ENCODE results near the gene TRIM14.
"Not testable (repeated sequence)": the region's sequence is repeated elsewhere in the genome, so short reads cannot be mapped to it uniquely, and the experiment has no call there.

The TRIM14 gene

GRCh38 chr9:98140503-98140902, 21.5 kb upstream of the TRIM14 start:
- no peak for DNase-seq

- DNase-seq: no peak
Observed at GRCh38 chr9:98136489-98136888, 17.5 kb upstream of the TRIM14 start.

- DNase-seq: no peak
Observed at GRCh38 chr9:98135938-98136337, 16.9 kb upstream of the TRIM14 start.

- DNase-seq: no peak
Observed at GRCh38 chr9:98135558-98135934, 16.5 kb upstream of the TRIM14 start.

- no peak for DNase-seq
Observed at GRCh38 chr9:98134702-98135557, 15.9 kb upstream of the TRIM14 start.

- no peak for DNase-seq
Observed at GRCh38 chr9:98132806-98133631, 14.0 kb upstream of the TRIM14 start.

- no peak for DNase-seq
Observed at GRCh38 chr9:98132158-98132557, 13.1 kb upstream of the TRIM14 start.

GRCh38 chr9:98130576-98131228, 11.7 kb upstream of the TRIM14 start:
- DNase-seq: no peak

- not testable (repeated sequence) for DNase-seq
Observed at GRCh38 chr9:98130060-98130459, 11.0 kb upstream of the TRIM14 start.

GRCh38 chr9:98129451-98129881, 10.4 kb upstream of the TRIM14 start:
- DNase-seq: peak; percentile 73

- no peak for DNase-seq
Observed at GRCh38 chr9:98128316-98128715, 9.3 kb upstream of the TRIM14 start.

- DNase-seq: no peak
Observed at GRCh38 chr9:98127226-98127625, 8.2 kb upstream of the TRIM14 start.

- no peak for DNase-seq
Observed at GRCh38 chr9:98124637-98125426, 5.8 kb upstream of the TRIM14 start.

GRCh38 chr9:98124091-98124490, 5.1 kb upstream of the TRIM14 start:
- DNase-seq: not testable (repeated sequence)

GRCh38 chr9:98121058-98121457, 2.0 kb upstream of the TRIM14 start:
- DNase-seq: no peak

- no peak for DNase-seq
Observed at GRCh38 chr9:98120476-98120875, 1.5 kb upstream of the TRIM14 start.

GRCh38 chr9:98117984-98118639, 910 bp downstream of the TRIM14 start:
- DNase-seq: peak; percentile 64

- not testable (repeated sequence) for DNase-seq
Observed at GRCh38 chr9:98117097-98117496, 1.9 kb downstream of the TRIM14 start.

GRCh38 chr9:98109052-98109451, 10.0 kb downstream of the TRIM14 start:
- no peak for DNase-seq

- peak; percentile 50 for DNase-seq
Observed at GRCh38 chr9:98108531-98109031, 10.4 kb downstream of the TRIM14 start.

GRCh38 chr9:98107926-98108325, 11.1 kb downstream of the TRIM14 start:
- DNase-seq: no peak

- no peak for DNase-seq
Observed at GRCh38 chr9:98105006-98105405, 14.0 kb downstream of the TRIM14 start.

Measured in CD4-positive, alpha-beta T cell treated with Interleukin-15 for 1 hour (primary cell).